GM10266 (cell line): ENCODE results near the gene CWC25.

Experiments
- DNase-seq: peaks from one replicate; pipeline ENCODE4 v3.0.0; 2012; ENCODE audit errors: extremely low spot score
- CTCF ChIP-seq: IDR thresholded peaks from 2 replicates; pipeline ENCODE4 v1.5.1; 2012; ENCODE audit warnings: mild to moderate bottlenecking, low read depth; ENCODE audit not compliant: control insufficient read depth, insufficient read depth; ENCODE audit errors: missing control alignments

The CWC25 gene

GRCh38 chr17:38751144-38751807 is 73.8 kb downstream of the CWC25 start:
- TF ChIP-seq CTCF = no peak
- DNase-seq = no peak
